Activated gamma-delta T cell treated with Interleukin-2 at 50 U/mL for 16 hours (primary cell): Measurements from ENCODE around the gene PTS.
"Not testable (repeated sequence)": the region's sequence is repeated elsewhere in the genome, so short reads cannot be mapped to it uniquely, and the experiment has no call there.

ENCODE experiments used
- DNase-seq: peaks from one replicate; pipeline ENCODE4 v3.0.0-alpha.2; 2020

Gene PTS

GRCh38 chr11:112226062-112226830, at the start of gene PTS:
Gene PTS, plus strand, starts transcription at chr11:112226428. Its CDS starts 16 bp downstream, at chr11:112226444.
- DNase-seq = peak; percentile 78

- DNase-seq = no peak
Observed at GRCh38 chr11:112177589-112177988, 48.6 kb upstream of the PTS start.

- DNase-seq = no peak
Observed at GRCh38 chr11:112178428-112178827, 47.8 kb upstream of the PTS start.

GRCh38 chr11:112178936-112179335, 47.3 kb upstream of the PTS start:
- no peak for DNase-seq

- no peak for DNase-seq
Observed at GRCh38 chr11:112179601-112180000, 46.6 kb upstream of the PTS start.

GRCh38 chr11:112182867-112183266, 43.4 kb upstream of the PTS start:
- DNase-seq = no peak

GRCh38 chr11:112185883-112186282, 40.3 kb upstream of the PTS start:
- DNase-seq = no peak

GRCh38 chr11:112186304-112186703, 39.9 kb upstream of the PTS start:
- DNase-seq = no peak

- not testable (repeated sequence) for DNase-seq
Observed at GRCh38 chr11:112195113-112195512, 31.1 kb upstream of the PTS start.

GRCh38 chr11:112195951-112196351, 30.3 kb upstream of the PTS start:
- DNase-seq = no peak

- DNase-seq = no peak
Observed at GRCh38 chr11:112196519-112197087, 29.6 kb upstream of the PTS start.

- not testable (repeated sequence) for DNase-seq
Observed at GRCh38 chr11:112199101-112199500, 27.1 kb upstream of the PTS start.

GRCh38 chr11:112200252-112200651, 26.0 kb upstream of the PTS start:
- no peak for DNase-seq

- no peak for DNase-seq
Observed at GRCh38 chr11:112206071-112206470, 20.2 kb upstream of the PTS start.

GRCh38 chr11:112210890-112211289, 15.3 kb upstream of the PTS start:
- DNase-seq = no peak

- no peak for DNase-seq
Observed at GRCh38 chr11:112211536-112211935, 14.7 kb upstream of the PTS start.

- DNase-seq = no peak
Observed at GRCh38 chr11:112212290-112212689, 13.9 kb upstream of the PTS start.

GRCh38 chr11:112212710-112213109, 13.5 kb upstream of the PTS start:
- DNase-seq = no peak

- no peak for DNase-seq
Observed at GRCh38 chr11:112213753-112214152, 12.5 kb upstream of the PTS start.

- no peak for DNase-seq
Observed at GRCh38 chr11:112215621-112216020, 10.6 kb upstream of the PTS start.

- no peak for DNase-seq
Observed at GRCh38 chr11:112216561-112217105, 9.6 kb upstream of the PTS start.

GRCh38 chr11:112219476-112220232, 6.6 kb upstream of the PTS start:
- DNase-seq = peak; percentile 20

- no peak for DNase-seq
Observed at GRCh38 chr11:112221274-112221835, 4.9 kb upstream of the PTS start.
